WTC11 (cell line): ENCODE results near the gene SPATA13. TPM values are rescaled to one million over a fixed set of nuclear protein-coding genes. Genes with fewer than 3 reads are reported as not detected.

Experiments
- ATAC-seq: fragments of 200-7000 bp; cut with Tn5 transposase; 2 replicates; pipeline ENCODE4 v1.10.0; 2021; ENCODE audit warnings: mild to moderate bottlenecking, moderate library complexity
- CTCF ChIA-PET: fragments of 300-600 bp; sonication (Branson Sonifier 250); formaldehyde crosslinking; loops from one replicate; lab custom pipeline; 2021; ENCODE audit warnings: antibody characterized with exemption; lab: Charles Lee
- POLR2A ChIA-PET: fragments of 350-600 bp; sonication (Branson Sonifier 250); formaldehyde crosslinking; loops from one replicate; lab custom pipeline; 2021; ENCODE audit warnings: antibody characterized with exemption; lab: Charles Lee
- DNase-seq: peaks from one replicate; pipeline ENCODE4 v3.0.0; 2021; ENCODE audit warnings: low spot score
- H3K27ac Mint-ChIP-seq: 2 replicates; pipeline ENCODE4 v1.8.0; 2021; ENCODE audit warnings: mixed read lengths
- H3K27me3 Mint-ChIP-seq: 2 replicates; pipeline ENCODE4 v1.8.0; 2021; ENCODE audit warnings: low read depth, mild to moderate bottlenecking, moderate library complexity, mixed read lengths
- H3K36me3 Mint-ChIP-seq: 2 replicates; pipeline ENCODE4 v1.8.0; 2021; ENCODE audit warnings: mixed read lengths
- H3K4me1 Mint-ChIP-seq: 2 replicates; pipeline ENCODE4 v1.8.0; 2022; ENCODE audit warnings: mixed read lengths
- H3K4me3 Mint-ChIP-seq: 2 replicates; pipeline ENCODE4 v1.8.0; 2021; ENCODE audit warnings: mild to moderate bottlenecking, moderate library complexity, mixed read lengths
- H3K9me3 Mint-ChIP-seq: 2 replicates; pipeline ENCODE4 v1.8.0; 2021; ENCODE audit warnings: mixed read lengths
- AR ChIP-seq: fragments of 250-450 bp; sonication (Bioruptor Pico); IDR thresholded peaks from 2 replicates; pipeline ENCODE4 v1.9.0; 2021; ENCODE audit warnings: mild to moderate bottlenecking
- CREB1 ChIP-seq: sonication (generic); formaldehyde crosslinking; IDR thresholded peaks from 2 replicates; pipeline ENCODE4 v1.8.0; 2023; ENCODE audit warnings: mild to moderate bottlenecking, missing genetic modification reagents
- FOXJ3 ChIP-seq: sonication (generic); formaldehyde crosslinking; IDR thresholded peaks from 2 replicates; pipeline ENCODE4 v1.9.0; 2021; ENCODE audit warnings: missing genetic modification reagents, mild to moderate bottlenecking, borderline replicate concordance
- FOXK1 ChIP-seq: sonication (generic); formaldehyde crosslinking; IDR thresholded peaks from 2 replicates; pipeline ENCODE4 v1.8.0; 2022; ENCODE audit warnings: mild to moderate bottlenecking, moderate library complexity, missing genetic modification reagents
- IRF1 ChIP-seq: sonication (generic); formaldehyde crosslinking; IDR thresholded peaks from 2 replicates; pipeline ENCODE4 v1.8.0; 2023; ENCODE audit warnings: missing genetic modification reagents
- JAZF1 ChIP-seq: fragments of 250-450 bp; sonication (Bioruptor Pico); IDR thresholded peaks from 2 replicates; pipeline ENCODE4 v1.9.0; 2021; ENCODE audit warnings: moderate library complexity, mild to moderate bottlenecking, inconsistent platforms
- MYBL2 ChIP-seq: sonication (generic); formaldehyde crosslinking; IDR thresholded peaks from 2 replicates; pipeline ENCODE4 v1.8.1; 2023; ENCODE audit warnings: mild to moderate bottlenecking, moderate library complexity, missing genetic modification reagents
- NR1H2 ChIP-seq: sonication (generic); formaldehyde crosslinking; IDR thresholded peaks from 2 replicates; pipeline ENCODE4 v1.9.0; 2021; ENCODE audit warnings: mild to moderate bottlenecking, moderate library complexity, missing genetic modification reagents
- NR2C2 ChIP-seq: sonication (generic); formaldehyde crosslinking; IDR thresholded peaks from 2 replicates; pipeline ENCODE4 v1.8.0; 2022; ENCODE audit warnings: mild to moderate bottlenecking, missing genetic modification reagents
- PRRX2 ChIP-seq: fragments of 250-450 bp; sonication (Bioruptor Pico); IDR thresholded peaks from 2 replicates; pipeline ENCODE4 v1.8.0; 2021; ENCODE audit warnings: mild to moderate bottlenecking
- RELA ChIP-seq: sonication (generic); formaldehyde crosslinking; IDR thresholded peaks from 2 replicates; pipeline ENCODE4 v1.8.1; 2022; ENCODE audit warnings: missing genetic modification reagents, mild to moderate bottlenecking, borderline replicate concordance
- RORB ChIP-seq: fragments of 250-450 bp; sonication (Bioruptor Pico); IDR thresholded peaks from 2 replicates; pipeline ENCODE4 v1.9.0; 2021; ENCODE audit warnings: mild to moderate bottlenecking
- TEAD1 ChIP-seq: sonication (generic); formaldehyde crosslinking; IDR thresholded peaks from 2 replicates; pipeline ENCODE4 v1.8.0; 2022; ENCODE audit warnings: mild to moderate bottlenecking, missing genetic modification reagents
- USF1 ChIP-seq: sonication (generic); formaldehyde crosslinking; IDR thresholded peaks from 2 replicates; pipeline ENCODE4 v1.8.0; 2022; ENCODE audit warnings: mild to moderate bottlenecking, missing genetic modification reagents
- USF2 ChIP-seq: sonication (generic); formaldehyde crosslinking; IDR thresholded peaks from 2 replicates; pipeline ENCODE4 v1.8.1; 2023; ENCODE audit warnings: mild to moderate bottlenecking, missing genetic modification reagents, moderate library complexity
- ZSCAN18 ChIP-seq: fragments of 250-450 bp; sonication (Bioruptor Pico); IDR thresholded peaks from 2 replicates; pipeline ENCODE4 v2.1.2; 2022; ENCODE audit warnings: mild to moderate bottlenecking, moderate library complexity
- total RNA-seq: library from RNA; stranded (reverse); gene quantifications from 3 replicates; pipeline ENCODE4 v1.2.3, GENCODE V29; 2021
- TF ChIP-seq, protein P1 (sequence below): fragments of 200-600 bp; IDR thresholded peaks from 2 replicates; pipeline ENCODE4 v1.8.0; 2022; ENCODE audit warnings: antibody characterized with exemption
- TF ChIP-seq, protein P2 (sequence below): sonication (generic); formaldehyde crosslinking; conservative IDR thresholded peaks from 2 replicates; pipeline ENCODE4 v1.8.1; 2022; ENCODE audit warnings: mild to moderate bottlenecking, missing genetic modification reagents
- TF ChIP-seq, protein P3 (sequence below): sonication (generic); formaldehyde crosslinking; IDR thresholded peaks from 2 replicates; pipeline ENCODE4 v1.8.0; 2022; ENCODE audit warnings: missing genetic modification reagents
- TF ChIP-seq, protein P4 (sequence below): sonication (generic); formaldehyde crosslinking; IDR thresholded peaks from 2 replicates; pipeline ENCODE4 v1.8.1; 2023; ENCODE audit warnings: mild to moderate bottlenecking, missing genetic modification reagents

Gene SPATA13
- total RNA-seq, 1 experiment from 2014 or later, result 29.0 TPM

GRCh38 chr13:24220086-24220703 is 59.7 kb downstream of the SPATA13 start:
- DNase-seq (peak; percentile 25), ATAC-seq (peak; percentile 81)
- H3K9me3 Mint-ChIP-seq, result no peaks in the 10 kb centered on the region
- H3K36me3 Mint-ChIP-seq, result peaks cover 3% of the 10 kb centered on the region; the same call in 1 of the 2 replicates
- POLR2A ChIA-PET, result interaction anchor here (0.5 kb wide), 1 partner anchor 347 kb away, joined by 5 read pairs; no protein-coding TSS in a partner anchor
- H3K4me1 Mint-ChIP-seq, result peaks cover 36% of the 10 kb centered on the region
- no peaks in the 10 kb centered on the region for H3K27me3 Mint-ChIP-seq
- H3K4me3 Mint-ChIP-seq, result no peak overlapping the region
- TF ChIP-seq, protein P1, sequence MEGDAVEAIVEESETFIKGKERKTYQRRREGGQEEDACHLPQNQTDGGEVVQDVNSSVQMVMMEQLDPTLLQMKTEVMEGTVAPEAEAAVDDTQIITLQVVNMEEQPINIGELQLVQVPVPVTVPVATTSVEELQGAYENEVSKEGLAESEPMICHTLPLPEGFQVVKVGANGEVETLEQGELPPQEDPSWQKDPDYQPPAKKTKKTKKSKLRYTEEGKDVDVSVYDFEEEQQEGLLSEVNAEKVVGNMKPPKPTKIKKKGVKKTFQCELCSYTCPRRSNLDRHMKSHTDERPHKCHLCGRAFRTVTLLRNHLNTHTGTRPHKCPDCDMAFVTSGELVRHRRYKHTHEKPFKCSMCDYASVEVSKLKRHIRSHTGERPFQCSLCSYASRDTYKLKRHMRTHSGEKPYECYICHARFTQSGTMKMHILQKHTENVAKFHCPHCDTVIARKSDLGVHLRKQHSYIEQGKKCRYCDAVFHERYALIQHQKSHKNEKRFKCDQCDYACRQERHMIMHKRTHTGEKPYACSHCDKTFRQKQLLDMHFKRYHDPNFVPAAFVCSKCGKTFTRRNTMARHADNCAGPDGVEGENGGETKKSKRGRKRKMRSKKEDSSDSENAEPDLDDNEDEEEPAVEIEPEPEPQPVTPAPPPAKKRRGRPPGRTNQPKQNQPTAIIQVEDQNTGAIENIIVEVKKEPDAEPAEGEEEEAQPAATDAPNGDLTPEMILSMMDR, result peak; percentile 52
- TF ChIP-seq, protein P2, sequence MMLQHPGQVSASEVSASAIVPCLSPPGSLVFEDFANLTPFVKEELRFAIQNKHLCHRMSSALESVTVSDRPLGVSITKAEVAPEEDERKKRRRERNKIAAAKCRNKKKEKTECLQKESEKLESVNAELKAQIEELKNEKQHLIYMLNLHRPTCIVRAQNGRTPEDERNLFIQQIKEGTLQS (CRISPR knock-in tag), result no peak
- peak overlapping the region; percentile 90; the same call in 1 of the 2 replicates for H3K27ac Mint-ChIP-seq
- CTCF ChIA-PET, result interaction anchor here (0.9 to 5.8 kb wide), 7 partner anchors 8 to 215 kb away, joined by 3 to 59 read pairs (median 16); partner anchors contain the start of gene SPATA13

- Mint-ChIP-seq H3K9me3 (no peaks in the 10 kb centered on the region), H3K27ac (no peak overlapping the region), H3K4me3 (no peak overlapping the region), H3K4me1 (peaks cover 30% of the 10 kb centered on the region), H3K27me3 (no peaks in the 10 kb centered on the region), H3K36me3 (peaks cover 3% of the 10 kb centered on the region; the same call in 1 of the 2 replicates)
- ChIA-PET CTCF (no interaction called here), POLR2A (no interaction called here)
- ATAC-seq (no peak), DNase-seq (no peak)
- TF ChIP-seq ZSCAN18 (no peak), TEAD1 (no peak), RORB (no peak), JAZF1 (CRISPR knock-in tag) (no peak), MYBL2 (CRISPR knock-in tag) (no peak), PRRX2 (no peak), FOXJ3 (CRISPR knock-in tag) (no peak), CREB1 (CRISPR knock-in tag) (no peak), FOXK1 (CRISPR knock-in tag) (no peak), USF1 (CRISPR knock-in tag) (no peak), IRF1 (CRISPR knock-in tag) (no peak), USF2 (CRISPR knock-in tag) (no peak), NR1H2 (CRISPR knock-in tag) (no peak), NR2C2 (CRISPR knock-in tag) (no peak), AR (CRISPR knock-in tag) (no peak), RELA (CRISPR knock-in tag) (no peak)
- TF ChIP-seq, protein P3, sequence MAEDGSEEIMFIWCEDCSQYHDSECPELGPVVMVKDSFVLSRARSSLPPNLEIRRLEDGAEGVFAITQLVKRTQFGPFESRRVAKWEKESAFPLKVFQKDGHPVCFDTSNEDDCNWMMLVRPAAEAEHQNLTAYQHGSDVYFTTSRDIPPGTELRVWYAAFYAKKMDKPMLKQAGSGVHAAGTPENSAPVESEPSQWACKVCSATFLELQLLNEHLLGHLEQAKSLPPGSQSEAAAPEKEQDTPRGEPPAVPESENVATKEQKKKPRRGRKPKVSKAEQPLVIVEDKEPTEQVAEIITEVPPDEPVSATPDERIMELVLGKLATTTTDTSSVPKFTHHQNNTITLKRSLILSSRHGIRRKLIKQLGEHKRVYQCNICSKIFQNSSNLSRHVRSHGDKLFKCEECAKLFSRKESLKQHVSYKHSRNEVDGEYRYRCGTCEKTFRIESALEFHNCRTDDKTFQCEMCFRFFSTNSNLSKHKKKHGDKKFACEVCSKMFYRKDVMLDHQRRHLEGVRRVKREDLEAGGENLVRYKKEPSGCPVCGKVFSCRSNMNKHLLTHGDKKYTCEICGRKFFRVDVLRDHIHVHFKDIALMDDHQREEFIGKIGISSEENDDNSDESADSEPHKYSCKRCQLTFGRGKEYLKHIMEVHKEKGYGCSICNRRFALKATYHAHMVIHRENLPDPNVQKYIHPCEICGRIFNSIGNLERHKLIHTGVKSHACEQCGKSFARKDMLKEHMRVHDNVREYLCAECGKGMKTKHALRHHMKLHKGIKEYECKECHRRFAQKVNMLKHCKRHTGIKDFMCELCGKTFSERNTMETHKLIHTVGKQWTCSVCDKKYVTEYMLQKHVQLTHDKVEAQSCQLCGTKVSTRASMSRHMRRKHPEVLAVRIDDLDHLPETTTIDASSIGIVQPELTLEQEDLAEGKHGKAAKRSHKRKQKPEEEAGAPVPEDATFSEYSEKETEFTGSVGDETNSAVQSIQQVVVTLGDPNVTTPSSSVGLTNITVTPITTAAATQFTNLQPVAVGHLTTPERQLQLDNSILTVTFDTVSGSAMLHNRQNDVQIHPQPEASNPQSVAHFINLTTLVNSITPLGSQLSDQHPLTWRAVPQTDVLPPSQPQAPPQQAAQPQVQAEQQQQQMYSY, result no peak
- TF ChIP-seq, protein P4, sequence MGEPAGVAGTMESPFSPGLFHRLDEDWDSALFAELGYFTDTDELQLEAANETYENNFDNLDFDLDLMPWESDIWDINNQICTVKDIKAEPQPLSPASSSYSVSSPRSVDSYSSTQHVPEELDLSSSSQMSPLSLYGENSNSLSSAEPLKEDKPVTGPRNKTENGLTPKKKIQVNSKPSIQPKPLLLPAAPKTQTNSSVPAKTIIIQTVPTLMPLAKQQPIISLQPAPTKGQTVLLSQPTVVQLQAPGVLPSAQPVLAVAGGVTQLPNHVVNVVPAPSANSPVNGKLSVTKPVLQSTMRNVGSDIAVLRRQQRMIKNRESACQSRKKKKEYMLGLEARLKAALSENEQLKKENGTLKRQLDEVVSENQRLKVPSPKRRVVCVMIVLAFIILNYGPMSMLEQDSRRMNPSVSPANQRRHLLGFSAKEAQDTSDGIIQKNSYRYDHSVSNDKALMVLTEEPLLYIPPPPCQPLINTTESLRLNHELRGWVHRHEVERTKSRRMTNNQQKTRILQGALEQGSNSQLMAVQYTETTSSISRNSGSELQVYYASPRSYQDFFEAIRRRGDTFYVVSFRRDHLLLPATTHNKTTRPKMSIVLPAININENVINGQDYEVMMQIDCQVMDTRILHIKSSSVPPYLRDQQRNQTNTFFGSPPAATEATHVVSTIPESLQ (CRISPR knock-in tag), result no peak
These were observed 60.5 kb downstream of the SPATA13 start for GRCh38 chr13:24221007-24221406.
